Neural cell (in vitro differentiated cells): ENCODE results near the gene DCP1A. TPM values are rescaled to one million over a fixed set of nuclear protein-coding genes. Genes with fewer than 3 reads are reported as not detected.

Experiments used
- H2AFZ ChIP-seq: fragments of 200-600, 300-800 bp; sonication (generic), shearing (Covaris generic); 2 replicates; pipeline ENCODE4 v1.6.0; 2014; ENCODE audit warnings: low read depth, mild to moderate bottlenecking, antibody characterized with exemption, low read length, moderate library complexity
- H3F3A ChIP-seq: fragments of 200-600 bp; shearing (Covaris generic); 2 replicates; pipeline ENCODE4 v1.6.1; 2016; ENCODE audit warnings: mild to moderate bottlenecking, moderate library complexity, mixed read lengths, antibody characterized with exemption, low read length; ENCODE audit not compliant: insufficient read depth, poor library complexity, severe bottlenecking
- H3K27ac ChIP-seq: fragments of 200-600, 300-800 bp; sonication (generic), shearing (Covaris generic); 2 replicates; pipeline ENCODE4 v1.5.1; 2014; ENCODE audit warnings: mild to moderate bottlenecking, low read length, moderate library complexity
- H3K27me3 ChIP-seq: fragments of 300-800, 200-600 bp; sonication (generic), shearing (Covaris generic); 2 replicates; pipeline ENCODE4 v1.6.0; 2014; ENCODE audit warnings: mild to moderate bottlenecking, low read depth, low read length, moderate library complexity; ENCODE audit not compliant: insufficient read depth
- H3K36me3 ChIP-seq: fragments of 300-800, 200-600 bp; sonication (generic), shearing (Covaris generic); 2 replicates; pipeline ENCODE4 v1.5.1; 2014; ENCODE audit warnings: mild to moderate bottlenecking, antibody characterized with exemption, low read length, moderate library complexity; ENCODE audit not compliant: insufficient read depth
- H3K4me2 ChIP-seq: fragments of 300-800, 200-600 bp; sonication (generic), shearing (Covaris generic); 2 replicates; pipeline ENCODE4 v1.6.0; 2014; ENCODE audit warnings: mild to moderate bottlenecking, low read length
- H3K4me3 ChIP-seq: fragments of 300-800, 200-600 bp; sonication (generic), shearing (Covaris generic); 2 replicates; pipeline ENCODE4 v1.5.1; 2014; ENCODE audit warnings: mild to moderate bottlenecking, low read length, moderate library complexity
- H3K79me2 ChIP-seq: fragments of 200-600 bp; shearing (Covaris generic); replicated peaks from 2 replicates; pipeline ENCODE4 v1.6.0; 2014; ENCODE audit warnings: mild to moderate bottlenecking, low read length, moderate library complexity; ENCODE audit not compliant: insufficient read depth
- H3K9ac ChIP-seq: fragments of 300-800, 200-600 bp; sonication (generic), shearing (Covaris generic); 2 replicates; pipeline ENCODE4 v1.6.1; 2016; ENCODE audit warnings: mild to moderate bottlenecking, low read length, mixed read lengths
- H3K9me2 ChIP-seq: fragments of 200-600 bp; shearing (Covaris generic); 2 replicates; pipeline ENCODE4 v1.6.1; 2016; ENCODE audit warnings: mild to moderate bottlenecking, low read length, mixed read lengths; ENCODE audit not compliant: insufficient read depth
- H3K9me3 ChIP-seq: fragments of 200-600, 300-800 bp; sonication (generic), shearing (Covaris generic); 2 replicates; pipeline ENCODE4 v1.6.1; 2016; ENCODE audit warnings: mild to moderate bottlenecking, mixed run types, low read length, moderate library complexity, mixed read lengths
- H4K20me1 ChIP-seq: fragments of 200-600 bp; shearing (Covaris generic); 2 replicates; pipeline ENCODE4 v1.6.1; 2016; ENCODE audit warnings: mild to moderate bottlenecking, mixed run types; ENCODE audit not compliant: insufficient read depth
- CTCF ChIP-seq: fragments of 450-650 bp; IDR thresholded peaks from 2 replicates; pipeline ENCODE4 v1.5.1; 2014; ENCODE audit warnings: antibody characterized with exemption, mild to moderate bottlenecking, moderate library complexity; ENCODE audit not compliant: poor library complexity, severe bottlenecking
- EP300 ChIP-seq: fragments of 450-650 bp; conservative IDR thresholded peaks from 2 replicates; pipeline ENCODE4 v1.6.1; 2014; ENCODE audit warnings: antibody characterized with exemption, mild to moderate bottlenecking, moderate library complexity; ENCODE audit not compliant: poor library complexity, severe bottlenecking
- EZH2 ChIP-seq: fragments of 200-600, 300-800 bp; shearing (Covaris generic), sonication (generic); IDR thresholded peaks from 2 replicates; pipeline ENCODE4 v1.6.1; 2014; ENCODE audit warnings: antibody characterized with exemption, low read length, borderline replicate concordance, mild to moderate bottlenecking; ENCODE audit not compliant: insufficient read depth, poor library complexity, severe bottlenecking
- MXI1 ChIP-seq: fragments of 450-650 bp; conservative IDR thresholded peaks from 2 replicates; pipeline ENCODE4 v1.6.1; 2014; ENCODE audit warnings: antibody characterized with exemption, mild to moderate bottlenecking; ENCODE audit not compliant: poor library complexity, severe bottlenecking
- POLR2AphosphoS5 ChIP-seq: IDR thresholded peaks from 2 replicates; pipeline ENCODE4 v1.6.1; 2012
- RAD21 ChIP-seq: fragments of 450-650 bp; conservative IDR thresholded peaks from 2 replicates; pipeline ENCODE4 v1.6.1; 2014; ENCODE audit warnings: antibody characterized with exemption, mild to moderate bottlenecking, moderate library complexity
- SMC3 ChIP-seq: fragments of 450-650 bp; conservative IDR thresholded peaks from 2 replicates; pipeline ENCODE4 v1.6.1; 2014; ENCODE audit warnings: antibody characterized with exemption, mild to moderate bottlenecking, moderate library complexity; ENCODE audit not compliant: poor library complexity
- TAF1 ChIP-seq: IDR thresholded peaks from 2 replicates; pipeline ENCODE4 v1.6.1; 2012; ENCODE audit warnings: low read depth
- polyA plus RNA-seq: library from polyadenylated mRNA; depleted of rRNA; stranded (reverse); fragments of >200 nt; gene quantifications from 2 replicates; pipeline ENCODE4 v1.2.3, GENCODE V29; 2014
- TF ChIP-seq, protein P1 (sequence below): IDR thresholded peaks from 2 replicates; pipeline ENCODE4 v1.6.1; 2012; ENCODE audit warnings: borderline replicate concordance

The DCP1A gene
- polyA plus RNA-seq, 1 donor from 2014 or later, result 12.5 TPM

DNA sequence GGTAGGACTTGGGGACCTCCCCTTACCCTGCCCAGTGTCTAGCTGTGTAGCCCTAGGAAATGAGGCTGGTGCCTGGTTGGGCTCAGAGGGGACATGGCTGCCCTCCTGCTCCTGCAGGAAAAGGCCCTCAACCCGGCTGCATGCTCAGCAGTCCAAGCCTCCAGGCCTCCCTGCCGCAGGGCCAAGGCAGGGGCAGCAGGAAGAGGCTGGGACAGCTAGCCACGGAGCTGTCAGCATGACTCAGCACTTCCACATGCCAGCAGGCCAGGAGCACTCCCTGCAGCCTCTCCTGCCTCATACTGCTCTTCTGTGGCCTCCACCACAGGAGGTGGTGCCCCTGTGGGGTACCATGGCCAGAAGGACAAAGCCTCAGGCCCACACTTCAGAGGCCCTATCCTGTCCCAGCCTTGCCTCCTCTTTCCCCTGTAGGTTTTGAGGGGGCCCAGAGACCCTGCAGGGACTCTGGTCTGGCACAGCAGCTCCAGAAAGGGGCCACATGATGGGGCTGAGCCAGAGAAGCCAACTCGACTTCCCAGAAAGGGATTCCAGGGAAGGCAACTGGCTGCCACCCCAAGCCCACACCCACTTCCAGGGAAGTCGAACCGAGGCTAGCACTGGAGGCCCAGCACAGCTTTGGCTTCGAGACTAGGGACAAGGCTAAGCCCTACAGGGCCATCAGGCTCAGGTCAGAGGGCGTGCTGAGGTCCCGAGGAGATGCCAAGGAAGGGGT, 111.1 kb downstream of the DCP1A start:
- no peak for TF ChIP-seq CTCF
- TF ChIP-seq EP300, result no peak
- no peak for TF ChIP-seq MXI1
- TF ChIP-seq RAD21, result no peak
- no peak for TF ChIP-seq EZH2
- no peak for TF ChIP-seq TAF1
- no peak for TF ChIP-seq SMC3
- no peaks in the 10 kb centered on the region for H4K20me1 ChIP-seq
- H3K27ac ChIP-seq, result no peak overlapping the region
- H3K9me3 ChIP-seq, result no peaks in the 10 kb centered on the region
- no peaks in the 10 kb centered on the region for H3K9me2 ChIP-seq
- no peaks in the 10 kb centered on the region for H3K36me3 ChIP-seq
- no peak overlapping the region for H3K4me2 ChIP-seq
- H3F3A ChIP-seq, result no peaks in the 10 kb centered on the region
- H3K27me3 ChIP-seq, result no peaks in the 10 kb centered on the region
- H3K4me3 ChIP-seq, result no peak overlapping the region
- no peak overlapping the region for H2AFZ ChIP-seq
- H3K79me2 ChIP-seq, result no peaks in the 10 kb centered on the region
- no peak overlapping the region for H3K9ac ChIP-seq

DNA sequence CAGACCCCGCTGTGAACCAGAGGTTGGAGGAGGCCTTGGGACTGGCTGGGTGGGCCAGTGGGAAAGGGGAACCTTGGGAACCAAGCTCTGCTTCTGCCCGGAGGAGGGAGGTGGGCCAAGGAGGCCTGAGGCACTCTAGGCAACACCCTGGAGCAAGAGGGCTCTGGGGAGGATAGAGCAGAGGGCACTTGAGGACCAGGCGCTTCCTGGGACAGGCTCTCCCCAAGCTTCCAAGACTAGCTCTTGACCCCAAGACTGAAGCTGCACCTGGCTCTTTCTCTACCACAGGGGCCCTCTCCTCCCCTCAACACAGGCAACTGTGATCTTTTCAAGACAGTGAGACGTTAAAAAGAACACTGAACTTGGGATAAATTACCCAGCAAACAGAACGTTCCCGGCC, 111.8 kb downstream of the DCP1A start:
- no peaks in the 10 kb centered on the region for H3K9me2 ChIP-seq
- no peak overlapping the region for H3K27ac ChIP-seq
- H3K4me3 ChIP-seq, result no peak overlapping the region
- TF ChIP-seq RAD21 (no peak), EP300 (no peak), TAF1 (no peak), SMC3 (no peak), EZH2 (no peak), CTCF (no peak), MXI1 (no peak), POLR2AphosphoS5 (no peak)
- TF ChIP-seq, protein P1, sequence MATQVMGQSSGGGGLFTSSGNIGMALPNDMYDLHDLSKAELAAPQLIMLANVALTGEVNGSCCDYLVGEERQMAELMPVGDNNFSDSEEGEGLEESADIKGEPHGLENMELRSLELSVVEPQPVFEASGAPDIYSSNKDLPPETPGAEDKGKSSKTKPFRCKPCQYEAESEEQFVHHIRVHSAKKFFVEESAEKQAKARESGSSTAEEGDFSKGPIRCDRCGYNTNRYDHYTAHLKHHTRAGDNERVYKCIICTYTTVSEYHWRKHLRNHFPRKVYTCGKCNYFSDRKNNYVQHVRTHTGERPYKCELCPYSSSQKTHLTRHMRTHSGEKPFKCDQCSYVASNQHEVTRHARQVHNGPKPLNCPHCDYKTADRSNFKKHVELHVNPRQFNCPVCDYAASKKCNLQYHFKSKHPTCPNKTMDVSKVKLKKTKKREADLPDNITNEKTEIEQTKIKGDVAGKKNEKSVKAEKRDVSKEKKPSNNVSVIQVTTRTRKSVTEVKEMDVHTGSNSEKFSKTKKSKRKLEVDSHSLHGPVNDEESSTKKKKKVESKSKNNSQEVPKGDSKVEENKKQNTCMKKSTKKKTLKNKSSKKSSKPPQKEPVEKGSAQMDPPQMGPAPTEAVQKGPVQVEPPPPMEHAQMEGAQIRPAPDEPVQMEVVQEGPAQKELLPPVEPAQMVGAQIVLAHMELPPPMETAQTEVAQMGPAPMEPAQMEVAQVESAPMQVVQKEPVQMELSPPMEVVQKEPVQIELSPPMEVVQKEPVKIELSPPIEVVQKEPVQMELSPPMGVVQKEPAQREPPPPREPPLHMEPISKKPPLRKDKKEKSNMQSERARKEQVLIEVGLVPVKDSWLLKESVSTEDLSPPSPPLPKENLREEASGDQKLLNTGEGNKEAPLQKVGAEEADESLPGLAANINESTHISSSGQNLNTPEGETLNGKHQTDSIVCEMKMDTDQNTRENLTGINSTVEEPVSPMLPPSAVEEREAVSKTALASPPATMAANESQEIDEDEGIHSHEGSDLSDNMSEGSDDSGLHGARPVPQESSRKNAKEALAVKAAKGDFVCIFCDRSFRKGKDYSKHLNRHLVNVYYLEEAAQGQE, result no peak
- H3K9ac ChIP-seq, result no peak overlapping the region
- H3K4me2 ChIP-seq, result no peak overlapping the region
- H3K27me3 ChIP-seq, result no peaks in the 10 kb centered on the region
- no peaks in the 10 kb centered on the region for H3K36me3 ChIP-seq
- H3K9me3 ChIP-seq, result no peaks in the 10 kb centered on the region
- H3F3A ChIP-seq, result no peaks in the 10 kb centered on the region
- H3K79me2 ChIP-seq, result no peaks in the 10 kb centered on the region
- no peak overlapping the region for H2AFZ ChIP-seq
- no peaks in the 10 kb centered on the region for H4K20me1 ChIP-seq
